HUES64 (cell line): ENCODE data around the gene STK11IP.

Source experiments
- H3K27ac ChIP-seq: 2 replicates; pipeline ENCODE4 v1.7.0; 2013; ENCODE audit warnings: low read depth, low read length, inconsistent platforms
- H3K27me3 ChIP-seq: 2 replicates; pipeline ENCODE4 v1.6.1; 2013; ENCODE audit warnings: mild to moderate bottlenecking, low read length; ENCODE audit not compliant: insufficient read depth
- H3K36me3 ChIP-seq: 2 replicates; pipeline ENCODE4 v1.6.1; 2013; ENCODE audit warnings: mild to moderate bottlenecking, low read length; ENCODE audit not compliant: insufficient read depth
- H3K4me1 ChIP-seq: 2 replicates; pipeline ENCODE4 v1.6.1; 2013; ENCODE audit warnings: mild to moderate bottlenecking, low read length, moderate library complexity; ENCODE audit not compliant: insufficient read depth
- H3K4me3 ChIP-seq: 2 replicates; pipeline ENCODE4 v1.5.1; 2013; ENCODE audit warnings: mild to moderate bottlenecking, low read length, moderate library complexity
- H3K9ac ChIP-seq: 2 replicates; pipeline ENCODE4 v1.6.1; 2013; ENCODE audit warnings: mild to moderate bottlenecking, low read depth, low read length
- H3K9me3 ChIP-seq: 2 replicates; pipeline ENCODE4 v1.6.1; 2013; ENCODE audit warnings: low read depth, low read length; ENCODE audit not compliant: insufficient read depth
- WGBS: fragments of 150-250, 120-280 bp; methylation state at CpG from one replicate; pipeline ENCODE4 v1.1.7; 2013; ENCODE audit warnings: missing lambda C conversion rate; 5-methylcytosine and 5-hydroxymethylcytosine counted together

The STK11IP gene

DNA sequence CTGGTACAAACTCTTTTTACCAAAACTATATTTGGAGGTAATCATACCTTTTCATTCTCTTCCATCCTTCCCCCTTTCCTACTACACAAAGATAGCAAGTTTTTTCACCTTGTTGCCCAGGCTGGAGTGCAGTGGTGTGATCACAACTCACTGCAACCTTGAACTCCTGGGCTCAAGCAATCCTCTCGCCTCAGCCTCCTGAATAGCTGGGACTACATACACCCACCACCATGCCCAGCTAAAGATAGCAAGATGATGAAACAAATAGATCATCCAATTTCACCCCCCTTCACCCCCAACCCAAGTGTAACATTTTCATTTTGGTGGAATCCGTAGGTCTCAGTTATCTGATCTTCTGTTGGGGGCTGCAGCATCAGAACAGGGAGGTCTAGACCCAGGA lies 4.5 kb upstream of the STK11IP start:
- Histone ChIP-seq H3K4me1 (peaks cover 18% of the 10 kb centered on the region), H3K4me3 (no peak overlapping the region), H3K9ac (no peak overlapping the region), H3K27ac (no peak overlapping the region), H3K36me3 (no peaks in the 10 kb centered on the region), H3K27me3 (no peaks in the 10 kb centered on the region), H3K9me3 (no peaks in the 10 kb centered on the region)
- WGBS, result 89% methylated on average over 2 of the region's 2 CpGs

GRCh38 chr2:219595256-219595655 lies 2.4 kb upstream of the STK11IP start:
- Histone ChIP-seq H3K27me3 (no peaks in the 10 kb centered on the region), H3K36me3 (no peaks in the 10 kb centered on the region), H3K9ac (no peak overlapping the region), H3K9me3 (no peaks in the 10 kb centered on the region), H3K4me3 (no peak overlapping the region), H3K27ac (peak overlapping the region; percentile 53), H3K4me1 (peaks cover 18% of the 10 kb centered on the region)
- WGBS, result 65% methylated on average over 2 of the region's 3 CpGs

- peaks cover 11% of the 10 kb centered on the region for H3K36me3 ChIP-seq
- H3K27ac ChIP-seq, result peak overlapping the region; percentile 98
- no peaks in the 10 kb centered on the region for H3K27me3 ChIP-seq
- H3K9ac ChIP-seq, result peak overlapping the region; percentile 96
- peak overlapping the region; percentile 92 for H3K4me3 ChIP-seq
- no peaks in the 10 kb centered on the region for H3K9me3 ChIP-seq
- 9% methylated on average over 19 of the region's 19 CpGs for WGBS
- peaks cover 18% of the 10 kb centered on the region for H3K4me1 ChIP-seq
These were observed 604 bp upstream of the STK11IP start for GRCh38 chr2:219596954-219597551.

DNA sequence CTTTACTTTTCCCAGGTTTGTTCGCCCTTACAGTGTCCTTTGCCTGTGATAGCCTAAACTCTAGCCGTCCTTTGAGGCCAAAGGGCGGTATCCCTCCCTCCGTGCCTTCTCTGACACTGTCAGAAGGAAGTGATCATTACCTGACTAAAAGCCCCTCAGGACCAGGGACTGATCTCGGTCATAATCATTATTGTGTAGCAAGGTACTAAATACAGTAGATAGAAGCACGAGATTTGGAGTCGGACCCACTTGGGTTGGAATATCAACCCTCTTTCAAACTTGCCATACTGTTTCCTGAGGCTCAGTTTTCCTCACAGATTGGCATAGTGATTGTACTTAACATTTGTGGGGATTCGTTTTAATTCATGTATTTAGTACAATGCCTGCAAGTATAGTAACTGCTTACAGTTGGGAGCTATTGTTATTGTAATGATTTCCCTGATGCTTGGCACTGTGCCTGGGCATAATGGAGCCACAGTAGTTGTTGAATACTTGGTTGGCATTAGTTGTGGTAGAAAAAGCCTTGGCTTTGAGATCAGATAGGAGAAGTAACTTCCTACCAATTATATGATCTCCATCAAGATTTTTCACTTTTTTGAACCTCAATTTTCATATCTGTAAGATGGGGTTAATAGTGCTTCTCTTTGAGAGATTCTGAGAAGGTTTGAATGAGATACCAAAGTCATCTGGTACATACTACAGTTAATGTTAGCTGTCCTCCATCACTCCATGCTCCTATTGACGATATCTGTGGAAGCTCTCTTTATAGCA lies 836 bp downstream of the STK11IP start:
- Histone ChIP-seq H3K27me3 (no peaks in the 10 kb centered on the region), H3K9ac (peak overlapping the region; percentile 24; the same call in 1 of the 2 replicates), H3K9me3 (no peaks in the 10 kb centered on the region), H3K36me3 (peaks cover 19% of the 10 kb centered on the region), H3K27ac (peak overlapping the region; percentile 29), H3K4me3 (peak overlapping the region; percentile 92), H3K4me1 (peaks cover 18% of the 10 kb centered on the region)
- WGBS, result 32% methylated on average over 9 of the region's 9 CpGs

DNA sequence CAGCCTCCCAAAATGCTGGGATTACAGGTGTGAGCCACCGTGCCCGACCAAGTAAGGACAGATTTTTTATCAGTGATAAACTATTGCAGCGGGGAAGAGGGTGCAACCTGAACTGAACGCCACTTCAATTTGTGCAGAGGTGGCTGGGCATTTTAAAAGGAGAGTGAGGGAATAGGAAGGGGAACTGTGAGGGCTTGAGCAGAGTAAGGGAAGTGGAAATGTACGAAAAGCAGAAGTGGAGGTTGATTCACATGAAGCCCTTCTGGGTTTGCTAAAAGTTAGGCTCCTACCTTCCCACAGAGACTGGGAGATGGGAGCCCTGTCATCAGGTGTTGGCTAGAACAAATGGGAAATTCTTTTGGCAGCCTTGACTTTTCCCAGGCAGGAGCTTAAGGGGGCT lies 6.1 kb downstream of the STK11IP start:
- WGBS, result 94% methylated on average over 5 of the region's 5 CpGs
- Histone ChIP-seq H3K27me3 (no peaks in the 10 kb centered on the region), H3K36me3 (peaks cover 50% of the 10 kb centered on the region), H3K9me3 (no peaks in the 10 kb centered on the region), H3K27ac (no peak overlapping the region), H3K4me3 (no peak overlapping the region), H3K4me1 (no peaks in the 10 kb centered on the region), H3K9ac (no peak overlapping the region)

GRCh38 chr2:219605607-219605954 lies 7.9 kb downstream of the STK11IP start:
- Histone ChIP-seq H3K9ac (no peak overlapping the region), H3K4me3 (no peak overlapping the region), H3K4me1 (no peaks in the 10 kb centered on the region), H3K27ac (no peak overlapping the region), H3K27me3 (no peaks in the 10 kb centered on the region), H3K36me3 (peaks cover 50% of the 10 kb centered on the region), H3K9me3 (no peaks in the 10 kb centered on the region)
- 95% methylated on average over 6 of the region's 6 CpGs for WGBS

DNA sequence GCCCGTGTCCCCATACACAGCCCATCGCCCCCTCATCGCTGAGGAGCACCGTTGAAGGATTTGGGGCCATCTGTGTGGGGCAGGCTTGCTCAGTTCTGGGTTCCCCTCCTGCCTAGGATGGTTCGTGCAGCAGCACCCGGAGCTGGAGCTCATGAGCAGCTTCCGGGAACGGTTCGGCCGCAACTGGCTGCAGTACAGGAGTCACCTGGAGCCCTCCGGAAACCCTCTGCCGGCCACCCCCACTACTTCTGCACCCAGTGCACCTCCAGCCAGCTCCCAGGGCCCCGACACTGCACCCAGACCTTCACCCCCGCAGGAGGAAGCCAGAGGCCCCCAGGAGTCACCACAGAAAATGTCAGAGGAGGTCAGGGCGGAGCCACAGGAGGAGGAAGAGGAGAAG lies 10.3 kb downstream of the STK11IP start:
- H3K36me3 ChIP-seq, result peaks cover 39% of the 10 kb centered on the region
- 92% methylated on average over 15 of the region's 15 CpGs for WGBS
- H3K27me3 ChIP-seq, result no peaks in the 10 kb centered on the region

DNA sequence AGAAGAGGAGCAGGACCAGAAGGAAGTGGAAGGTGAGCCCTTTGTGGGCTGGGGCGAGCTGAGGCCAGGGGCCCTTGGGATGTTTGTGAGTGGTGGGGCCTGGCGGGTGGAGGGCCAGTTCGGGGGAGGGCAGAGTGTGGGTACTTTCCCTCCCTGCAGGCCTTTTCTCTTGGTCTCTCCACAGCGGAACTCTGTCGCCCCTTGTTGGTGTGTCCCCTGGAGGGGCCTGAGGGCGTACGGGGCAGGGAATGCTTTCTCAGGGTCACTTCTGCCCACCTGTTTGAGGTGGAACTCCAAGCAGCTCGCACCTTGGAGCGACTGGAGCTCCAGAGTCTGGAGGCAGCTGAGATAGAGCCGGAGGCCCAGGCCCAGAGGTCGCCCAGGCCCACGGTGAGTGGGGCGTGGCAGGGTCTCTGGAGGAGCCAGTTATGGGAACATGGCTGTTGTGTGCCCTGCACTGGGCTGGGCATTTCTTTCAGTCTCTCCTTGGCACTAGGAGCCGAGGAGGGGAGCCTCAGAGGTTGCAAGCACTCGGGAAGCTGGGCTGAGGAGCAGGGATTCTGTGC lies 10.8 kb downstream of the STK11IP start:
- no peak overlapping the region for H3K9ac ChIP-seq
- no peaks in the 10 kb centered on the region for H3K4me1 ChIP-seq
- no peak overlapping the region for H3K4me3 ChIP-seq
- H3K36me3 ChIP-seq, result peaks cover 39% of the 10 kb centered on the region
- 87% methylated on average over 15 of the region's 15 CpGs for WGBS
- H3K9me3 ChIP-seq, result no peaks in the 10 kb centered on the region
- no peaks in the 10 kb centered on the region for H3K27me3 ChIP-seq
- no peak overlapping the region for H3K27ac ChIP-seq

More for the DNA sequence above, 10.3 kb downstream of the STK11IP start:
- H3K4me1 ChIP-seq, result no peaks in the 10 kb centered on the region
- no peaks in the 10 kb centered on the region for H3K9me3 ChIP-seq
- H3K27ac ChIP-seq, result no peak overlapping the region
- H3K4me3 ChIP-seq, result no peak overlapping the region
- no peak overlapping the region for H3K9ac ChIP-seq

GRCh38 chr2:219609149-219609750 lies 11.6 kb downstream of the STK11IP start:
- Histone ChIP-seq H3K4me3 (no peak overlapping the region), H3K9ac (no peak overlapping the region), H3K9me3 (no peaks in the 10 kb centered on the region), H3K36me3 (peaks cover 35% of the 10 kb centered on the region), H3K27ac (no peak overlapping the region), H3K27me3 (no peaks in the 10 kb centered on the region), H3K4me1 (no peaks in the 10 kb centered on the region)
- 91% methylated on average over 13 of the region's 13 CpGs for WGBS

GRCh38 chr2:219611306-219611705 lies 13.6 kb downstream of the STK11IP start:
- no peaks in the 10 kb centered on the region for H3K4me1 ChIP-seq
- H3K4me3 ChIP-seq, result no peak overlapping the region
- WGBS, result 96% methylated on average over 9 of the region's 9 CpGs
- H3K27ac ChIP-seq, result no peak overlapping the region
- H3K9ac ChIP-seq, result no peak overlapping the region
- no peaks in the 10 kb centered on the region for H3K27me3 ChIP-seq
- H3K36me3 ChIP-seq, result peaks cover 32% of the 10 kb centered on the region
- H3K9me3 ChIP-seq, result no peaks in the 10 kb centered on the region

- WGBS, result 87% methylated on average over 12 of the region's 12 CpGs
- no peak overlapping the region for H3K4me3 ChIP-seq
- H3K9ac ChIP-seq, result no peak overlapping the region
- H3K4me1 ChIP-seq, result no peaks in the 10 kb centered on the region
- no peak overlapping the region for H3K27ac ChIP-seq
- H3K27me3 ChIP-seq, result no peaks in the 10 kb centered on the region
- no peaks in the 10 kb centered on the region for H3K9me3 ChIP-seq
- H3K36me3 ChIP-seq, result peaks cover 26% of the 10 kb centered on the region
These were observed 14.4 kb downstream of the STK11IP start for GRCh38 chr2:219611866-219612576.
